Activated gamma-delta T cell (primary cell): ENCODE data around the gene PCED1B.
"Not testable (repeated sequence)": the region's sequence is repeated elsewhere in the genome, so short reads cannot be mapped to it uniquely, and the experiment has no call there.

Source experiments
- DNase-seq: peaks from one replicate; lab custom pipeline; 2025; lab: John Stamatoyannopoulos, UW

The PCED1B gene

GRCh38 chr12:47273191-47273626 lies 193.8 kb downstream of the PCED1B start:
- no peak for DNase-seq

DNA sequence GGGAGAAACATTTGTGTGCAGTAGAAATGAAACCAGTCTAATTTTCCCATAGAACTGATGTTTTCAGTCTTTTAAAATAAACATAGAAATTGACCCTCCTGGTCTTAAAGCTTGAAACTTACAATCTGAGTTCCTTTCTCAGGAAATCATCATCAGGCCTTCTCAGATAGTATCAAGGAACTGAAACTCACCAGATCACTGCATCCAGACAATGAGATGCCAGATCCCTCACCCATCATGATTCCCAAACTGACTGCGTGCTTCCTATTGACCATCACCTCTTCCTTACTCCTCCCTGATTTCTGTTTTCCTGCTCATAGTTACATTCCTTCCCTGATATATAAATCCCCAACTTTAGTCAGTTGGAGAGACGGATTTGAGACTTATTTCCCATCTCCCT lies 195.3 kb downstream of the PCED1B start:
- DNase-seq = no peak

DNA sequence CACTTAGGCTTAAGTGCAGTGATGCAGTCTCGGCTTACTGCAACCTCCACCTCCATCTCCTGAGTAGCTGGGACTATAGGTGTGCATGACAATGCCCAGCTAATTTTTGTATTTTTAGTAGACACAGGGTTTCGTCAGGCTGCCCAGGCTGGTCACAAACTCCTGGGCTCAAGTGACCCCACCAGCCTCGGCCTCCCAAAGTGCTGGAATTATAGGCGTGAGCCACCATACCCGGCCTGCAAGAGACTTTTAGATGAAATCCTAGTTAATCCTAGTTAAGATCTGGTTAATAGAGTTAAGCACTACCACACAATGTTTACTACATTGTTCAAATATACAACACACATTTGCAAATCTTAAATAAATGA lies 196.8 kb downstream of the PCED1B start:
- no peak for DNase-seq

- DNase-seq = no peak
These were observed 197.3 kb downstream of the PCED1B start for GRCh38 chr12:47276621-47277309.

- no peak for DNase-seq
These were observed 198.6 kb downstream of the PCED1B start for GRCh38 chr12:47277972-47278448.

- DNase-seq = not testable (repeated sequence)
These were observed 200.3 kb downstream of the PCED1B start for GRCh38 chr12:47279758-47280157.

GRCh38 chr12:47280543-47281300 lies 201.3 kb downstream of the PCED1B start:
- DNase-seq = no peak

- DNase-seq = no peak
These were observed 202.3 kb downstream of the PCED1B start for GRCh38 chr12:47281667-47282171.

GRCh38 chr12:47282206-47282605 lies 202.8 kb downstream of the PCED1B start:
- DNase-seq = no peak
